ENCODE results near the gene ZNRD2.

DNA sequence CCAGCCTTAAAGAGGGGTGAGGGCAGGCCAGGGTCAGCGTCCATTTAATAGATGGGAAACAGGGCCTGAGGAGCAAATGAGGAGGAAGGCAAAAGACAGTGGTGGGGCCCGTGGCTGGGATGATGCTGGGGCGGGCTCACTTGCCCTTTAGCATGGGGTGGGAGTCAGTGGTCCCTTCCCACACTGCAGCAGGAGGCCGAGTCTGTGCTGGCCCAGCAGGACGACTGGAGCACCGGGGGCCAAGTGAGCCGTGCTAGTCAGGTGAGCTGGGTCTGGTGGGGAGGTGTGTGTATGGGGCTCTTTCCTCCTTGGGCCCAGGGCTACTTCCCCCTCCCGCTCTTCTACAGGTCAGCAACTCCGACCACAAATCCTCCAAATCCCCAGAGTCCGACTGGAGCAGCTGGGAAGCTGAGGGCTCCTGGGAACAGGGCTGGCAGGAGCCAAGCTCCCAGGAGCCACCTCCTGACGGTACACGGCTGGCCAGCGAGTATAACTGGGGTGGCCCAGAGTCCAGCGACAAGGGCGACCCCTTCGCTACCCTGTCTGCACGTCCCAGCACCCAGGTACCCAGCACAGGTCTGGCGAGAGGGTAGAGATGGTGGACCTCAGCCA lies 32.6 kb upstream of the ZNRD2 start:
- TF ChIP-seq, protein P1, sequence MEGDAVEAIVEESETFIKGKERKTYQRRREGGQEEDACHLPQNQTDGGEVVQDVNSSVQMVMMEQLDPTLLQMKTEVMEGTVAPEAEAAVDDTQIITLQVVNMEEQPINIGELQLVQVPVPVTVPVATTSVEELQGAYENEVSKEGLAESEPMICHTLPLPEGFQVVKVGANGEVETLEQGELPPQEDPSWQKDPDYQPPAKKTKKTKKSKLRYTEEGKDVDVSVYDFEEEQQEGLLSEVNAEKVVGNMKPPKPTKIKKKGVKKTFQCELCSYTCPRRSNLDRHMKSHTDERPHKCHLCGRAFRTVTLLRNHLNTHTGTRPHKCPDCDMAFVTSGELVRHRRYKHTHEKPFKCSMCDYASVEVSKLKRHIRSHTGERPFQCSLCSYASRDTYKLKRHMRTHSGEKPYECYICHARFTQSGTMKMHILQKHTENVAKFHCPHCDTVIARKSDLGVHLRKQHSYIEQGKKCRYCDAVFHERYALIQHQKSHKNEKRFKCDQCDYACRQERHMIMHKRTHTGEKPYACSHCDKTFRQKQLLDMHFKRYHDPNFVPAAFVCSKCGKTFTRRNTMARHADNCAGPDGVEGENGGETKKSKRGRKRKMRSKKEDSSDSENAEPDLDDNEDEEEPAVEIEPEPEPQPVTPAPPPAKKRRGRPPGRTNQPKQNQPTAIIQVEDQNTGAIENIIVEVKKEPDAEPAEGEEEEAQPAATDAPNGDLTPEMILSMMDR (IDR thresholded peaks at IDR 0.05; ENCODE audit: low read length), result no peak
- TF ChIP-seq EZH2 (optimal IDR thresholded peaks at IDR 0.05; ENCODE audit: low read depth, low read length) (no peak), EZH2phosphoT487 (IDR thresholded peaks at IDR 0.05; ENCODE audit: low read length) (no peak)
